Fibroblast of skin of right quadriceps (primary cell): ENCODE data around the gene SLC49A3.
"Not testable (repeated sequence)": the region's sequence is repeated elsewhere in the genome, so short reads cannot be mapped to it uniquely, and the experiment has no call there.

ENCODE experiments used
- DNase-seq: peaks from one replicate; pipeline ENCODE4 v3.0.0-alpha.2; 2013

SLC49A3 gene

GRCh38 chr4:650951-651883, 37.7 kb downstream of the SLC49A3 start:
- DNase-seq, result no peak

- DNase-seq, result no peak
Observed at GRCh38 chr4:650461-650860, 38.5 kb downstream of the SLC49A3 start.

- DNase-seq, result no peak
Observed at GRCh38 chr4:649751-650310, 39.1 kb downstream of the SLC49A3 start.

- no peak for DNase-seq
Observed at GRCh38 chr4:649293-649625, 39.7 kb downstream of the SLC49A3 start.

GRCh38 chr4:648579-649292, 40.2 kb downstream of the SLC49A3 start:
- no peak for DNase-seq

GRCh38 chr4:647481-647880, 41.5 kb downstream of the SLC49A3 start:
- no peak for DNase-seq

- DNase-seq, result no peak
Observed at GRCh38 chr4:646460-646859, 42.5 kb downstream of the SLC49A3 start.

GRCh38 chr4:642366-642765, 46.6 kb downstream of the SLC49A3 start:
- not testable (repeated sequence) for DNase-seq

GRCh38 chr4:637536-638280, 51.2 kb downstream of the SLC49A3 start:
- DNase-seq, result no peak

GRCh38 chr4:636628-637159, 52.3 kb downstream of the SLC49A3 start:
- no peak for DNase-seq

- DNase-seq, result no peak
Observed at GRCh38 chr4:635851-636627, 52.9 kb downstream of the SLC49A3 start.

GRCh38 chr4:635066-635835, 53.7 kb downstream of the SLC49A3 start:
- not testable (repeated sequence) for DNase-seq

- no peak for DNase-seq
Observed at GRCh38 chr4:634599-634985, 54.4 kb downstream of the SLC49A3 start.

GRCh38 chr4:633976-634598, 54.9 kb downstream of the SLC49A3 start:
- DNase-seq, result no peak

- DNase-seq, result no peak
Observed at GRCh38 chr4:633406-633805, 55.5 kb downstream of the SLC49A3 start.

GRCh38 chr4:632926-633325, 56.0 kb downstream of the SLC49A3 start:
- DNase-seq, result no peak

- no peak for DNase-seq
Observed at GRCh38 chr4:632196-632790, 56.7 kb downstream of the SLC49A3 start.
